Mucosa of stomach (tissue), 1 donor: Measurements from ENCODE around the gene ARHGAP15.

ENCODE experiments used
- H3K27me3 ChIP-seq: one replicate; pipeline ENCODE4 v1.7.0; 2013; ENCODE audit warnings: mild to moderate bottlenecking, low read length; ENCODE audit not compliant: control insufficient read depth, insufficient read depth
- H3K36me3 ChIP-seq: one replicate; pipeline ENCODE4 v1.7.0; 2013; ENCODE audit warnings: low read length; ENCODE audit not compliant: control insufficient read depth, insufficient read depth
- H3K4me1 ChIP-seq: one replicate; pipeline ENCODE4 v1.7.0; 2013; ENCODE audit warnings: mild to moderate bottlenecking, low read length; ENCODE audit not compliant: control insufficient read depth, insufficient read depth
- H3K4me3 ChIP-seq: one replicate; pipeline ENCODE4 v1.7.0; 2013; ENCODE audit warnings: low read length
- H3K9ac ChIP-seq: one replicate; pipeline ENCODE4 v1.7.0; 2013; ENCODE audit warnings: mild to moderate bottlenecking, low read length, moderate library complexity
- H3K9me3 ChIP-seq: one replicate; pipeline ENCODE4 v1.7.0; 2013; ENCODE audit warnings: mild to moderate bottlenecking, low read length, moderate library complexity; ENCODE audit not compliant: control insufficient read depth
- donor health status: Pancreatic carcinoma.

Gene ARHGAP15

DNA sequence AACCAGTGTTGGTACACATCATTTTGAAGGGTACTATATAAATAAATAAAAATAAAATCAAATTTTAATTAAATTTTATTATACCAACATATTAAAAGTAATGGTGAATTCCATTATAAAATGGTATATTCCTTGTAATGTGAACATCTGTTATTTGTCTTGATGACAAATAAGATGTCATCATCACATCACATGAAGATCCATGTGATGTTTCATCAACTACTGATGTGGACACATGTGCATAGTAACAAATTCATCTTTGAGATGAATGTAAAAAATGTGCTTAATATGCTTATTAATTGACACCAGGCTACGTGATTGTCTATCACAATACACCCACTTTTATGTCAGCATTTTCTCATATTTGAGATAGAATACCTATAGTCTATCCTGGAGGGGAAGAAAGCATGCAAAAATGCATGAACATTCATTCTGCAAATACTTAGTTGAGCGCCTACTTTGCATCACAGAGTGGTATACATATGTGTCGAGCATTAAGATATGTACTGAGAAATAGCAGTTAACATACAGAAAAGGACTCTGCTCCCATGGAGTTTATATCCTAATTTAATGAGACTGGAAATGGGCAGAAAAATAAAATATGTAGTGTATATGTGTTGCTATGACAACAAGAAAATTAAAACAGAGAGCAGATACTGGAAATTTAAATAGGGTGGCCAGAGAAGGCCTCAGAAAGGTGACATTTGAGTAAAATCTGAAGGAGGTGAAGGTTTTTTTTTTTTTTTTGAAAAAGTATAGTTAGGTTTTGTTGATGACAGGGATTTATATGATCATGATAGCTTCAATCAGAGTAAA, 281.1 kb downstream of the ARHGAP15 start:
- no peaks in the 10 kb centered on the region for H3K9me3 ChIP-seq
- no peak overlapping the region for H3K9ac ChIP-seq
- no peaks in the 10 kb centered on the region for H3K36me3 ChIP-seq
- no peaks in the 10 kb centered on the region for H3K4me1 ChIP-seq
- H3K4me3 ChIP-seq: no peak overlapping the region
- H3K27me3 ChIP-seq: no peaks in the 10 kb centered on the region

DNA sequence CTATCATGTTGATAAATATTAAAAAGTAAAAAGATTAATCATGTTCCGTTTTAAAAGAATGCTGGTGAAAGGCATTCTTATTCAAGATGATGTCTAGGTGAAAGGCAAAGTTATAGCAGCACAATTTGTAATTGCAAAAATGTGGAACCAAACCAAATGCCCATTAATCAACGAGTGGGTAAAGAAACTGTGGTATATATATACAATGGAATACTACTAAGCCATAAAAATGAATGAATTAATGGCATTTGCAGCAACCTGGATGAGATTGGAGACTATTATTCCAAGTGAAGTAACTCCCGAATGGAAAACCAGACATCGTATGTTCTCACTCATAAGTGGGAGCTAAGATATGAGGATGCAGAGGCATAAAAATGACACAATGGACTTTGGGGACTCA, 286.4 kb downstream of the ARHGAP15 start:
- no peak overlapping the region for H3K9ac ChIP-seq

GRCh38 chr2:143417428-143417827, 288.2 kb downstream of the ARHGAP15 start:
- Histone ChIP-seq H3K27me3 (no peaks in the 10 kb centered on the region), H3K4me3 (no peak overlapping the region), H3K9ac (no peak overlapping the region)

More for the DNA sequence above, 286.4 kb downstream of the ARHGAP15 start:
- Histone ChIP-seq H3K4me1 (no peaks in the 10 kb centered on the region), H3K9me3 (no peaks in the 10 kb centered on the region), H3K36me3 (no peaks in the 10 kb centered on the region), H3K27me3 (no peaks in the 10 kb centered on the region), H3K4me3 (no peak overlapping the region)

DNA sequence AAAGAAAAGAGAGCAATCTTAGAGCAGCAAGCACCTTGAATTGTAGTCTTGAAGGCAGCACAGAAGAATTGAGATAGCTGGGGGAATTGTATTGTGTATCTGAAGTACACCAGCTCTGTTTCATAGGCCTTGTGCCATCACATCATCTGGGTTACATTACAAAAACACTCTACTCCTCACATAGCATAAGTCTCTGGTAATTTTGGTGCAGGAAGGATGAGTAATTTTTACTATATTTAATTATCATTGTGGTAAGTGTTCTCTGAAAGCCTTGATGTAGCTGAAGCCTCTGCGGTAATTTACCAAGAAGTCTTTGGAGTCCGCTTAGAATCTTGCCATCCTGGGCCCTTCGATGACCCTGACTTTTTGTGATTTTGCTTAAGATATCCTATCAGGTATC, 291.1 kb downstream of the ARHGAP15 start:
- H3K36me3 ChIP-seq: no peaks in the 10 kb centered on the region

More at GRCh38 chr2:143417428-143417827, 288.2 kb downstream of the ARHGAP15 start:
- H3K4me1 ChIP-seq: no peaks in the 10 kb centered on the region
- H3K9me3 ChIP-seq: no peaks in the 10 kb centered on the region
- H3K36me3 ChIP-seq: no peaks in the 10 kb centered on the region

DNA sequence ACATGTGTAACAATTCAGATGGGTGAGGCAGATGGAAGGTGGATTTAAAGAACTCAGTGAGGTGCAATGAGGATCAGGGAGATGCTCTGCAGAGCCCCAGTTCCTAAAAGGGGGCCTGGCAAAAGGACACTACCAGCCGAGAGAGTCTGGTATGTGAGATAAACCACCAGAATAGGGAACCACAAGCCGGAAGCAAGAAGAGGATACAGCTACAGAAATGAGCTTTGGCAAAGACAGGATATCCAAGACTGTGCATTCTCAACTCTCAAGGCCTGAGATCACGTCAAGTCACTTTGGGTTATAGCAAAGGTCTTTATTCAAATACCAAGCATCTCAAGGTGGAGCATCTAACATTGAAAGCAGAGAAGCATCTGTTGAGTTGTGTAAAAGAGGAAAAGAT, 293.5 kb downstream of the ARHGAP15 start:
- H3K9me3 ChIP-seq: no peaks in the 10 kb centered on the region
- no peaks in the 10 kb centered on the region for H3K27me3 ChIP-seq
- H3K4me3 ChIP-seq: no peak overlapping the region
- H3K4me1 ChIP-seq: no peaks in the 10 kb centered on the region
- no peak overlapping the region for H3K9ac ChIP-seq
- H3K36me3 ChIP-seq: no peaks in the 10 kb centered on the region

More for the DNA sequence above, 291.1 kb downstream of the ARHGAP15 start:
- no peaks in the 10 kb centered on the region for H3K9me3 ChIP-seq
- no peak overlapping the region for H3K9ac ChIP-seq
- no peaks in the 10 kb centered on the region for H3K27me3 ChIP-seq
- no peaks in the 10 kb centered on the region for H3K4me1 ChIP-seq
- H3K4me3 ChIP-seq: no peak overlapping the region

DNA sequence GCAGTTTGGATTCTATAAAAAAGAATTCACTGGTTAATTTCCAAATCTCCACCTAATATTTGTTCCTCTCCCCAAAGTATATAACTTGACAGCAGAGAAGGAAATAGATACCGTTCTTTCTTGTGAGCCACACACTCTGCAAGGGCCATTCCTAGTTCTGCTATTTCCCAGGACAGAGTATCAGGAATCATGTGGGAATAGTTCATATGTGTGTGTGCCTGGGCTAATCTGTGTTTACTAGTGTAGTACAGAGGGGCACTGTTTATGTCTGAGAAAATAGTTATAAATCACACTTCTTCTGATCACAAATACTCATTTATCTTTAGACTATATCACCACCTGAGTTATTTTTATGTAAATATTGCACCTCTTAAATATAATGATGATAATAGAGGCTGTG, 296.7 kb downstream of the ARHGAP15 start:
- Histone ChIP-seq H3K9ac (no peak overlapping the region), H3K36me3 (no peaks in the 10 kb centered on the region), H3K27me3 (no peaks in the 10 kb centered on the region), H3K4me3 (no peak overlapping the region), H3K9me3 (no peaks in the 10 kb centered on the region), H3K4me1 (no peaks in the 10 kb centered on the region)

GRCh38 chr2:143426296-143426695, 297.1 kb downstream of the ARHGAP15 start:
- H3K27me3 ChIP-seq: no peaks in the 10 kb centered on the region
- no peaks in the 10 kb centered on the region for H3K4me1 ChIP-seq
- no peak overlapping the region for H3K9ac ChIP-seq
- no peaks in the 10 kb centered on the region for H3K36me3 ChIP-seq
- no peak overlapping the region for H3K4me3 ChIP-seq
- no peaks in the 10 kb centered on the region for H3K9me3 ChIP-seq

DNA sequence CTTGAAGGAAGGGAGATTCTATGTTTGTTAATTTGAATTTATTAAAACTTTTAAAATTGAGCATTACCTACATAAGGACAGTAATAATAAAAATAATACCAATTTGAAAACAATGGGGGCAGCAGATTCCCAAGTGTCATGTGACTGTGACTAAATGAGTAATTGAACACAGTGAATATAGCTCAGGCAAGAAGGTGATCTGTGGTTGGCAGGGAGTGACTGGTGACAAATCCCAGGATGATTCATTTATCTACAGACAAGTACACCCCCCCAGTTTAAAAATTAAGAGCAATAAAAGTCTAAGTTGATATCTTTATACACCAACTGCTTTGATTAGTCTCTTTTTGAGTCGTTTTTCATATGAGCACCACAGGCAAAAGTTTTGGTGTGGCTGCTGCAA, 299.5 kb downstream of the ARHGAP15 start:
- H3K4me3 ChIP-seq: no peak overlapping the region
- H3K9ac ChIP-seq: no peak overlapping the region
- H3K4me1 ChIP-seq: no peaks in the 10 kb centered on the region
- no peaks in the 10 kb centered on the region for H3K36me3 ChIP-seq
- H3K27me3 ChIP-seq: no peaks in the 10 kb centered on the region
- no peaks in the 10 kb centered on the region for H3K9me3 ChIP-seq

- H3K27me3 ChIP-seq: no peaks in the 10 kb centered on the region
- H3K9me3 ChIP-seq: no peaks in the 10 kb centered on the region
- no peak overlapping the region for H3K4me3 ChIP-seq
- no peaks in the 10 kb centered on the region for H3K4me1 ChIP-seq
- no peaks in the 10 kb centered on the region for H3K36me3 ChIP-seq
- no peak overlapping the region for H3K9ac ChIP-seq
Measured at GRCh38 chr2:143429932-143430679, 300.9 kb downstream of the ARHGAP15 start.

- Histone ChIP-seq H3K9ac (no peak overlapping the region), H3K9me3 (no peaks in the 10 kb centered on the region), H3K4me3 (no peak overlapping the region), H3K36me3 (no peaks in the 10 kb centered on the region), H3K27me3 (no peaks in the 10 kb centered on the region), H3K4me1 (no peaks in the 10 kb centered on the region)
Measured at GRCh38 chr2:143431316-143431715, 302.1 kb downstream of the ARHGAP15 start.

DNA sequence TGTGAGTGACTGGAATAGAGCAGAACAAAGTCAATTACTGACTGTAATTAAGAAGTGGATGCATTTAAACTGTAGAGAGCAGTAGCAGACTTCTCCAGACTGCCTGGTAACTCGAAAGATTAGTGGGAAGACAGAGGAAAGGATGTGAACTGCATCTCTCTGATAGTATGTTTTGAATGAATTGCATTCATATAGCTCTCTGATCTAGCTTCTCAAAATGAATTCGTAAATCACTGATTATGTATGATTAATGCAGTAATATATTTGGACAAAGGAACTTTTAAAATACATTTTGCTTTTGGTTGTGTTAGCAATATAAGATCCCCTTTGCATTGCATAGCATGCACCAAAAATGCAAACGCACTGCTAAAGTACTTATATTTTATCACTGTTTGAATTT, 304.0 kb downstream of the ARHGAP15 start:
- Histone ChIP-seq H3K36me3 (no peaks in the 10 kb centered on the region), H3K9me3 (no peaks in the 10 kb centered on the region), H3K4me3 (no peak overlapping the region), H3K9ac (no peak overlapping the region), H3K27me3 (no peaks in the 10 kb centered on the region), H3K4me1 (no peaks in the 10 kb centered on the region)

DNA sequence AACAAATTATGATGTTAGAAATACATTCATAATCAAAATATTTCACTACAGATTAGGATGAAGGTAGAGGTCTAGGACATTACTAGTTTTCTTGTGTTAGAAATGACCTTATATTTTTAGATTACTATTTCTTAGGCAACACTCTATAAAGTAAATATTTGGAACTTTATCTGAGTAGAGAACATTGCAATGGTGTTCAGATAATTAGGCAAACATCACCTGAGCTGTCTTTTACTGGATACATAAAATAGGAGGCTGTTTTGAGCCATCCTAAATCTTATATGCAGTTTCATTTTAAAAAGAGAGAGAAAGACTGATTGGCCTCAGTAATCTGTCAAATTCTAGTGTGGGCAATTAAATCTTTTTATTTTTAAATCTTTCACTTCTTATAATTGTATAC, 304.6 kb downstream of the ARHGAP15 start:
- Histone ChIP-seq H3K27me3 (no peaks in the 10 kb centered on the region), H3K4me3 (no peak overlapping the region), H3K9me3 (no peaks in the 10 kb centered on the region), H3K9ac (no peak overlapping the region), H3K36me3 (no peaks in the 10 kb centered on the region), H3K4me1 (no peaks in the 10 kb centered on the region)
